Activated effector memory CD4-positive, alpha-beta T cell treated with anti-CD3 and anti-CD28 coated beads, Interleukin-2, amount 50 U/mL, for 16 hours (primary cell): ENCODE results near the gene MAP2K2.

ENCODE experiments used
- DNase-seq: peaks from one replicate; pipeline ENCODE4 v3.0.0-alpha.2; 2020

The MAP2K2 gene

GRCh38 chr19:4097501-4097900 is 26.4 kb downstream of the MAP2K2 start:
- DNase-seq, result no peak

GRCh38 chr19:4096049-4096892 is 27.7 kb downstream of the MAP2K2 start:
- DNase-seq, result no peak

DNA sequence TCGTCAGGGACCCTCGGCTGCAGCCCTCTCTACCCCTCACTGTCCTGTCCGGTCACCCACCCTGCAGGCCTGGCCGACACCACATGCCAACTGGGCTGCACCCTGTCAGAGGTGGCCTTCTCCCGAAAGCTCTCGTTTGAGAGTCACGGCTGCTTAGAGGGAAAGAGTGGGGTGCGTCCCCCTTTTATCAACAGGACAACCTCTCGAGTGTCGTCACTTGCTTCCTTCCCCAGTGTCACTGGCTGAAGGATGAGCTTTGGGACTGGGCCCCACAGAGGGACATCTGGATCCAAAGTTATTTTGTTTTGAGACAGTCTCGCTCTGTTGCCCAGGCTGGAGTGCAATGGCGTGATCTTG is 28.5 kb downstream of the MAP2K2 start:
- DNase-seq, result no peak

DNA sequence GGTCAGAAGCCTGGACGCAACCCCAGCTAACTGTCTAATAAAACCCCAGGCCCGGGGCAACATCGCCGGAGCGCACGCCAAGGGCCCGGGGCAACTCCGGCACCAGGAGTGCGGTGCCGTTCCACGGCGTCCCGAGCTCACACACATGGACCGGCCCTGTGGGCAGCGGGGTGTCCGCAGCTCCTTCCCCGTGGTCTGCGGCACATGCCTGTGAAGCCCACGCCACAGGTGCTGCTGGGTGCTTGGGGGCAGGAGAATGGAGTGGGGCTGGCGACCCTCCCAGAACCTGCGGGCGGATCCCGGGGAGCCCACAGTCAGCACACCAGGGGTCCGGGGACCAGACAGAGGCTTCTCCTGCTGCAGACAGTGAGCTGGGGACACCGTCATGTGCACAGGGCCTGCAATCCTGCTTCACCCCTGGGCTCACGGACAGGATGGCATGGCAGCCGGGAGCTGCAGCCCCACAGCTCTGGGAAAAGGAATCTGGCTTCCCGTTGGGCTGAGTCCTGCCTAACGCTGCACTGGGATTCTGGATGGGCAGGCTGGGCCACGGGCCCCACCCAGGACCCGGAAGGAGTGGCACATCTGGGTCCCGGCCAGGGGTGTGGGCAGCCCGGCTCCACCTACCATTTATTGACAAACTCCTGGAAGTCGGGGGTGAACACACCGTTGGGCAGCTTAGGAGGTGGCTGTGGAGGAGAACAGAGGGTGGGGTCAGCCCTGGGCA is 29.0 kb downstream of the MAP2K2 start:
- DNase-seq, result no peak

- no peak for DNase-seq
Measured at GRCh38 chr19:4094291-4094690, 29.6 kb downstream of the MAP2K2 start.

DNA sequence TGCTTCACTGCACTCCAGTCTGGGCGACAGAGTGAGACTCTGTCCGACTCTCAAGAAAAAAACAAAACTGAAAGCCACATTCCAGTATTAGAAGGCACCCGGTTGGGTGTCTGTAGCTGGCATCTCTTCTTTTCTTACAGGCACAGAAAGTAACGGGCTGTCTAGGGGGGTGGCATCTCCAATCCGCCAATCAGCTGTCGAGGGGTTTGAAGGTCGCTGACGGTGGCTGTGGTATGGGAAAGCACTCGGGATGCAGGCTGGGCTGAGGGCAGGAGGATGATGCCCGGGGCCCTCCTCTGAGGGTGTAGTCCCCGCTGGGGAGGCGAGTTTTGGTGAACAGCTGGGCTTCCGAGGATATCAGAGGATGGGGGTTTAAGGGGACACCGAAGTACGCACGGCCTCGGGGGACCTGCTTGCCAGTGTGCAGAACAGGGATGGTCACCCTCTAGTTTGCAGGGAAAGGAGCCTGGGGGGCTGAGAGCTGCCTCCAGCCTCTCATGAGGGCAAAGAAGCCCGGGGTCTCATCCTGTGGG is 30.2 kb downstream of the MAP2K2 start:
- DNase-seq, result no peak

DNA sequence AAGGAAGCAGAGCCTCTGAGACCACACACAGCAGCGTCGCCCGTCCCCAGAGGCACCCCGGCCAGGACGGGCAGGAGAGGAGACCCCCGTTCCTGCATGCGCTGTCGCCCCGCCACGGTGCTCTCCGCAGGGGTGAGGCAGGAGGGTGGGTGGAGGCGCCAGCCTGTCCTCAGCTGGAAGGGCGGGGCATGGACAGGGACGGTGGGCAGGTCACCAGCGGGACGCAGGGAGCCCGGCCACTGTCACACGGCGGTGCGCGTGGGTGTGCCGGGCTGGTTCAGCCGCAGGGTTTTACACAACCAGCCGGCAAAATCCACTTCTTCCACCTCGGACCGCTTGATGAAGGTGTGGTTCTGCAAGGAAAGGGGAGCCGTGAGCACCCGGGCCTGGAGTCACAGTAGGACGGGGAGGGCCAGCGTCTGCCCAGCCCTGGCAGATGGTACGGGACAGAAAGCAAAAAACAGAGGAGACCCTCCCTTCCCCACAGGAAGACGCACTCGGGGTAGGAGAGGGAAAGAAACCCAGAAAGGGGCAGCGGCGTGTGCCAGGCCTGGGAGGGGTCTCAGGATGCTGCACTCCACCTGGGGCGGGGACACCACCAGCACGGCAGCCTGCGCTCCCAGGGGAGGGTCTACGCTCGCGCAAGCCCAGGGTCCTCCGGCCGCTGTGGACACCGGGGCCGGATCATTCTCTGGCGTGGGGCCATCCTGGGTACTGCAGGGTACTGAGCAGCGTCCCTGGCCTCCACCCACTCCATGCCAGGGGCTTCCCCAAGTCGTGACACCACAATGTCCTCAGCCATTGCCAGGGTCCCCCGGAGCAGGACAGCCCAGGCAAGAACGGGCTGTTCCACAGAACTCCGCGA is 33.3 kb downstream of the MAP2K2 start:
- no peak for DNase-seq

- DNase-seq, result no peak
Measured at GRCh38 chr19:4089946-4090345, 34.0 kb downstream of the MAP2K2 start.

- peak; percentile 82 for DNase-seq
Measured at GRCh38 chr19:4089400-4089908, 34.5 kb downstream of the MAP2K2 start.

- peak; percentile 76 for DNase-seq
Measured at GRCh38 chr19:4088975-4089374, 34.9 kb downstream of the MAP2K2 start.

- no peak for DNase-seq
Measured at GRCh38 chr19:4087787-4088679, 35.9 kb downstream of the MAP2K2 start.

- no peak for DNase-seq
Measured at GRCh38 chr19:4086411-4086867, 37.5 kb downstream of the MAP2K2 start.

GRCh38 chr19:4084547-4084877 is 39.4 kb downstream of the MAP2K2 start:
- no peak for DNase-seq

- DNase-seq, result no peak
Measured at GRCh38 chr19:4083677-4084546, 40.0 kb downstream of the MAP2K2 start.

GRCh38 chr19:4082172-4082571 is 41.8 kb downstream of the MAP2K2 start:
- DNase-seq, result no peak

DNA sequence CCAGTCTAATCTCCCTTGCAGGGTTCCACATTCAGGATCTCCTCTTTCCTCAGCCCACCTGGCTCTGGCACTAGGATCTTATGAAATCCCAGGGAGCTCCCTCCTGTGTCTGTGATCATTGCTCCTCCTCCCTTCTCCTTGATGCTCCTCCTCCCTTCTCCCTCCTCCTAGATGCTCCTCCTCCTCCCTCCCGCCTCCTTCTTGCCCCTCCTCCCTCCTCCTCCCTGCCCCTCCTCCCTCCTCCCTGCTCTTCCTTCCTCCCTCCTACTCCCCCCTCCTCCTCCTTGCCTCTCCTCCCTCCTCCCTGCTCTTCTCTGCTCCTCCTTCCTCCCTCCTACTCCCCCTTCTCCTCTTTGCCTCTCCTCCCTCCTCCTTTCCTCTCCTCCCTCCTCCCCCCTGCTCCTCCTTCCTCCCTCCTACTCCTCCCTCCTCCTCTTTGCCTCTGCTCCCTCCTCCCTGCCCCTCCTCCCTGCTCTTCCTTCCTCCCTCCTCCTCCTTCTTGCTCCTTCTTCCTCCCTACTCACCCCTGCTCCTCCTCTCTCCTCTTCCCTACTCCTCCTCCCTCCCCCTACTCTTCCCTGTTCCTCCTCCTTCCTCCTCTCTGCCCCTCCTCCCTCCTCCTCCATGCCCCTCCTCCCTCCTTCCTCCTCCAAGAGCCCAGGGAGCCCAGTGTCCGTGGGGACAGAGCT is 42.3 kb downstream of the MAP2K2 start:
- no peak for DNase-seq

DNA sequence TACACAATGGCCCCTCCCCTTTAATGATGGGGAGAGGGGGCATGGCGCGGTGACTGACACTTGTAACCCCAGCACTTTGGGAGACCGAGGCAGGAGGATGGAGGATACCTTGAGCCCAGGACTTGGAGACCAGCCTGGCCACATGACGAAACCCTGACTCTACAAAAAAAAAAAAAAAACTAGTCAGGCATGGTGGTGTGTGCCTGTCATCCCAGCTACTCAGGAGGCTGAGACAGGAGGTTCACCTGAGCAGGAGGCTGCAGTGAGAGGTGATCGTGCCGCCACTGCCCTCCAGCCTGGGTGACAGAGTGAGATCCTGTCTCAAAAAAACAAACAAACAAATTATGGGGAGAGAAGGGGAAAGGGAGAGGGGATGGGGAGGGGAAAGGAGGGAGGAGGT is 43.4 kb downstream of the MAP2K2 start:
- DNase-seq, result no peak

- DNase-seq, result peak; percentile 81
Measured at GRCh38 chr19:4077800-4078684, 45.9 kb downstream of the MAP2K2 start.

- DNase-seq, result no peak
Measured at GRCh38 chr19:4077007-4077374, 46.9 kb downstream of the MAP2K2 start.
